HG02884 (cell line): ENCODE data around the gene GRHL1.
"Not testable (repeated sequence)": the region's sequence is repeated elsewhere in the genome, so short reads cannot be mapped to it uniquely, and the experiment has no call there.

Source experiments
- ATAC-seq: cut with Tn5 transposase; IDR thresholded peaks from one replicate; pipeline ENCODE4 v1.9.1; 2021; ENCODE audit warnings: mild to moderate bottlenecking, moderate library complexity; ENCODE audit not compliant: unreplicated experiment

Gene GRHL1

GRCh38 chr2:9951522-9952285, at the start of gene GRHL1:
Gene GRHL1, plus strand, starts transcription at chr2:9951693. Its CDS starts 141 bp downstream, at chr2:9951834.
- ATAC-seq, result peak; percentile 93

- ATAC-seq, result no peak
Observed at GRCh38 chr2:9905413-9905812, 46.1 kb upstream of the GRHL1 start.

- no peak for ATAC-seq
Observed at GRCh38 chr2:9907402-9907801, 44.1 kb upstream of the GRHL1 start.

GRCh38 chr2:9908639-9909038, 42.9 kb upstream of the GRHL1 start:
- ATAC-seq, result no peak

- no peak for ATAC-seq
Observed at GRCh38 chr2:9909106-9909505, 42.4 kb upstream of the GRHL1 start.

- no peak for ATAC-seq
Observed at GRCh38 chr2:9910699-9911098, 40.8 kb upstream of the GRHL1 start.

GRCh38 chr2:9912468-9912867, 39.0 kb upstream of the GRHL1 start:
- no peak for ATAC-seq

GRCh38 chr2:9914384-9915065, 37.0 kb upstream of the GRHL1 start:
- peak; percentile 100 for ATAC-seq

- no peak for ATAC-seq
Observed at GRCh38 chr2:9918275-9918674, 33.2 kb upstream of the GRHL1 start.

- ATAC-seq, result no peak
Observed at GRCh38 chr2:9919512-9919911, 32.0 kb upstream of the GRHL1 start.

GRCh38 chr2:9927020-9927419, 24.5 kb upstream of the GRHL1 start:
- not testable (repeated sequence) for ATAC-seq

- ATAC-seq, result no peak
Observed at GRCh38 chr2:9937258-9937657, 14.2 kb upstream of the GRHL1 start.

- no peak for ATAC-seq
Observed at GRCh38 chr2:9937968-9938367, 13.5 kb upstream of the GRHL1 start.

GRCh38 chr2:9939587-9940485, 11.7 kb upstream of the GRHL1 start:
- no peak for ATAC-seq

- ATAC-seq, result no peak
Observed at GRCh38 chr2:9941196-9941995, 10.1 kb upstream of the GRHL1 start.

- ATAC-seq, result no peak
Observed at GRCh38 chr2:9941996-9942390, 9.5 kb upstream of the GRHL1 start.

GRCh38 chr2:9944330-9944758, 7.1 kb upstream of the GRHL1 start:
- ATAC-seq, result no peak

- no peak for ATAC-seq
Observed at GRCh38 chr2:9945596-9945995, 5.9 kb upstream of the GRHL1 start.

- no peak for ATAC-seq
Observed at GRCh38 chr2:9946076-9946475, 5.4 kb upstream of the GRHL1 start.

GRCh38 chr2:9946818-9947217, 4.7 kb upstream of the GRHL1 start:
- no peak for ATAC-seq

GRCh38 chr2:9948721-9949120, 2.8 kb upstream of the GRHL1 start:
- ATAC-seq, result no peak
